ENCODE data around the gene FOXE1.

- TF ChIP-seq EZH2phosphoT487 (IDR thresholded peaks at IDR 0.05; ENCODE audit: borderline replicate concordance) (no peak), CTCF (conservative IDR thresholded peaks at IDR 0.05; ENCODE audit: low read length) (no peak)
Measured at GRCh38 chr9:97866848-97867247, 13.8 kb downstream of the FOXE1 start.
